GM12878 (cell line): ENCODE results near the gene WDR74. TPM values are rescaled to one million over a fixed set of nuclear protein-coding genes. Genes with fewer than 3 reads are reported as not detected.
A peak's percentile ranks its signal among the peaks of the same experiment; 100 is the strongest.

Source experiments
- ATAC-seq: fragments of 200-7000 bp; cut with Tn5 transposase; 3 replicates; pipeline ENCODE4 v1.9.1; 2020; ENCODE audit warnings: mild to moderate bottlenecking, moderate library complexity
- BruUV-seq: library from RNA; stranded (reverse); fragments of 400-500 nt; replicated peaks from 2 replicates; lab custom pipeline; 2021; lab: Mats Ljungman, UMichigan
- CTCF ChIA-PET: fragments of 300-600 bp; sonication (Branson Sonifier 250); formaldehyde crosslinking; extraction: SDS; loops from one replicate; lab custom pipeline; 2021; ENCODE audit warnings: inconsistent platforms; lab: Yijun Ruan, JAX
- POLR2A ChIA-PET: fragments of 350-600 bp; formaldehyde crosslinking; extraction: SDS; loops from one replicate; lab custom pipeline; 2021; ENCODE audit warnings: inconsistent platforms; lab: Charles Lee
- RAD21 ChIA-PET: fragments of 300-600 bp; sonication (Branson Sonifier 250); formaldehyde crosslinking; loops from one replicate; lab custom pipeline; 2023; ENCODE audit warnings: antibody characterized with exemption; ENCODE audit not compliant: unreplicated experiment; lab: Charles Lee
- SMC1A ChIA-PET: fragments of 300-600 bp; sonication (Branson Sonifier 250); formaldehyde crosslinking; loops from one replicate; lab custom pipeline; 2023; ENCODE audit not compliant: unreplicated experiment, uncharacterized antibody; lab: Charles Lee
- DNase-seq: peaks from one replicate; pipeline ENCODE4 v3.0.0-alpha.2; 2011; ENCODE audit warnings: low read depth, low spot score
- FAIRE-seq: peaks from 3 replicates; lab custom pipeline; 2011; peaks lifted over from hg19 to GRCh38; lab: Jason Lieb, UNC
- H2AFZ ChIP-seq: 2 replicates; pipeline ENCODE4 v1.6.0; 2011; ENCODE audit warnings: low read depth, low read length, control low read depth; ENCODE audit not compliant: control insufficient read depth
- H3K27ac ChIP-seq: 2 replicates; pipeline ENCODE4 v1.5.1; 2011; ENCODE audit warnings: control low read depth; ENCODE audit not compliant: control insufficient read depth, insufficient read depth
- H3K27me3 ChIP-seq, 2 experiments: replicated peaks in 1 of 2; 2 replicates each; pipeline versions ENCODE4 v1.6.0 to v1.6.1; 2011; ENCODE audit warnings: low read length in 1 of 2; ENCODE audit not compliant: control insufficient read depth in 2 of 2, insufficient read depth in 2 of 2
- H3K36me3 ChIP-seq, 2 experiments: 2 replicates each; pipeline ENCODE4 v1.5.1; 2011; ENCODE audit warnings: low read length in 1 of 2; ENCODE audit not compliant: control insufficient read depth in 2 of 2, insufficient read depth in 2 of 2
- H3K4me1 ChIP-seq: 2 replicates; pipeline ENCODE4 v1.6.1; 2011; ENCODE audit warnings: mild to moderate bottlenecking, low read length, moderate library complexity, mixed read lengths; ENCODE audit not compliant: control insufficient read depth, insufficient read depth
- H3K4me2 ChIP-seq: 2 replicates; pipeline ENCODE4 v1.6.0; 2011; ENCODE audit warnings: control low read depth; ENCODE audit not compliant: control insufficient read depth, insufficient read depth
- H3K4me3 ChIP-seq: fragments of 200-600 bp; sonication (generic); 2 replicates; pipeline ENCODE4 v1.5.1; 2016
- H3K79me2 ChIP-seq: 2 replicates; pipeline ENCODE4 v1.6.0; 2011; ENCODE audit warnings: low read length; ENCODE audit not compliant: control insufficient read depth, insufficient read depth
- H3K9ac ChIP-seq: 2 replicates; pipeline ENCODE4 v1.8.0; 2011; ENCODE audit warnings: low read length, control low read depth, mixed read lengths; ENCODE audit not compliant: control insufficient read depth, insufficient read depth
- H3K9me3 ChIP-seq: replicated peaks from 3 replicates; pipeline ENCODE4 v1.5.1; 2011; ENCODE audit warnings: mild to moderate bottlenecking, low read length; ENCODE audit not compliant: control insufficient read depth, insufficient read depth
- H4K20me1 ChIP-seq: 2 replicates; pipeline ENCODE4 v1.6.0; 2011; ENCODE audit not compliant: control insufficient read depth, insufficient read depth
- ATF7 ChIP-seq: fragments of 450-650 bp; IDR thresholded peaks from 2 replicates; pipeline ENCODE4 v1.6.1; 2016; ENCODE audit warnings: low read depth, mild to moderate bottlenecking
- BCL11A ChIP-seq: IDR thresholded peaks from 2 replicates; pipeline ENCODE4 v1.6.1; 2011; ENCODE audit warnings: low read depth, low read length
- CEBPB ChIP-seq, 2 experiments: fragments of 150-350 bp in 1 of 2; IDR thresholded peaks; 2 replicates each; pipeline ENCODE4 v1.6.1; 2012 to 2014; ENCODE audit warnings: low read depth in 2 of 2, low read length in 2 of 2, borderline replicate concordance in 1 of 2, inconsistent platforms in 1 of 2
- EP300 ChIP-seq, 2 experiments: fragments of 150-350 bp in 1 of 2; IDR thresholded peaks; 2 replicates each; pipeline ENCODE4 v1.6.1; 2011 to 2012; ENCODE audit warnings: low read depth in 2 of 2, low read length in 2 of 2, borderline replicate concordance in 1 of 2, improper control_type of control experiment in 1 of 2, inconsistent platforms in 1 of 2; ENCODE audit not compliant: control insufficient read depth in 1 of 2
- ESRRA ChIP-seq: IDR thresholded peaks from 2 replicates; pipeline ENCODE4 v1.6.1; 2012; ENCODE audit warnings: mild to moderate bottlenecking, low read length, improper control_type of control experiment
- GATAD2B ChIP-seq: fragments of 450-650 bp; conservative IDR thresholded peaks from 2 replicates; pipeline ENCODE4 v1.6.1; 2017; ENCODE audit warnings: low read depth, mild to moderate bottlenecking, moderate library complexity
- HDAC2 ChIP-seq: fragments of 200-600 bp; sonication (generic); IDR thresholded peaks from 2 replicates; pipeline ENCODE4 v1.6.1; 2017
- HDGF ChIP-seq: fragments of 450-650 bp; IDR thresholded peaks from 2 replicates; pipeline ENCODE4 v1.6.1; 2016; ENCODE audit warnings: antibody characterized with exemption
- IRF4 ChIP-seq: IDR thresholded peaks from 2 replicates; pipeline ENCODE4 v1.6.1; 2011; ENCODE audit warnings: low read depth, low read length
- MAX ChIP-seq: IDR thresholded peaks from 2 replicates; pipeline ENCODE4 v1.6.1; 2012; ENCODE audit warnings: low read depth, low read length, improper control_type of control experiment
- NBN ChIP-seq: fragments of 450-650 bp; IDR thresholded peaks from 2 replicates; pipeline ENCODE4 v1.6.1; 2016
- NR2F1 ChIP-seq: fragments of 450-650 bp; conservative IDR thresholded peaks from 2 replicates; pipeline ENCODE4 v1.6.1; 2017; ENCODE audit warnings: mild to moderate bottlenecking
- NRF1 ChIP-seq: conservative IDR thresholded peaks from 2 replicates; pipeline ENCODE4 v1.6.1; 2011; ENCODE audit warnings: mild to moderate bottlenecking, low read depth, low read length, improper control_type of control experiment
- POLR2AphosphoS5 ChIP-seq: IDR thresholded peaks from 2 replicates; pipeline ENCODE4 v1.6.1; 2011; ENCODE audit warnings: mild to moderate bottlenecking, low read length, inconsistent platforms
- RCOR1 ChIP-seq: conservative IDR thresholded peaks from 2 replicates; pipeline ENCODE4 v1.6.1; 2012; ENCODE audit warnings: low read depth, low read length, improper control_type of control experiment
- STAT1 ChIP-seq: fragments of 450-650 bp; conservative IDR thresholded peaks from 2 replicates; pipeline ENCODE4 v1.6.1; 2014; ENCODE audit warnings: antibody characterized with exemption, mild to moderate bottlenecking
- TARDBP ChIP-seq: IDR thresholded peaks from 2 replicates; pipeline ENCODE4 v1.6.1; 2016; ENCODE audit warnings: borderline replicate concordance
- YY1 ChIP-seq: IDR thresholded peaks from 2 replicates; pipeline ENCODE4 v1.6.1; 2011; ENCODE audit warnings: low read depth, mild to moderate bottlenecking, low read length
- ZNF384 ChIP-seq: IDR thresholded peaks from 2 replicates; pipeline ENCODE4 v1.6.1; 2012; ENCODE audit warnings: low read depth, mild to moderate bottlenecking, low read length, improper control_type of control experiment, borderline replicate concordance
- ZZZ3 ChIP-seq: IDR thresholded peaks from 2 replicates; pipeline ENCODE4 v1.6.1; 2011; ENCODE audit warnings: low read depth; ENCODE audit not compliant: control insufficient read depth, insufficient read length
- WGBS: methylation state at CpG from one replicate; pipeline ENCODE4 v1.1.6; 2016; ENCODE audit warnings: low lambda C conversion rate; ENCODE audit not compliant: insufficient replicate concordance, insufficient coverage; ENCODE audit errors: missing lambda C conversion rate; 5-methylcytosine and 5-hydroxymethylcytosine counted together
- in situ Hi-C: fragments of 300-500 bp; cut with MboI; formaldehyde crosslinking; loops from 9 replicates; pipeline ENCODE4 v1.14.3; 2018; ENCODE audit warnings: mixed read lengths
- intact Hi-C: fragments of 100-400 bp; cut with micrococcal nuclease; formaldehyde crosslinking; loops from one replicate; pipeline ENCODE4 v1.14.2; 2022; ENCODE audit not compliant: unreplicated experiment
- polyA plus RNA-seq, 11 experiments: library from polyadenylated mRNA; depleted of rRNA in 4 of 11; unstranded in 6 of 11; stranded (reverse) in 5 of 11; fragments of >200 nt; fragmentation: Nextera tagmentation in 4 of 11; fragmentation: Illumina TruSeq in 1 of 11; extraction: Ambion mirVana in 4 of 11; extraction: Trizol in 1 of 11; gene quantifications; 1 replicate in 1 of 11; 2 replicates in 10 of 11; pipeline versions ENCODE4 v1.2.1 to v1.2.3, GENCODE V29; 2011 to 2016; ENCODE audit warnings: inconsistent platforms in 2 of 11, missing spikeins in 2 of 11, low read depth in 1 of 11
- total RNA-seq, 4 experiments: library from RNA; depleted of rRNA in 3 of 4; stranded (reverse); fragments of >200 nt in 3 of 4; fragmentation: Illumina TruSeq in 1 of 4; extraction: Trizol in 1 of 4; gene quantifications; 2 replicates each; pipeline versions ENCODE4 v1.2.1 to v1.2.3, GENCODE V29; 2013 to 2021
- TF ChIP-seq, protein P1 (sequence below): fragments of 450-650 bp; IDR thresholded peaks from 2 replicates; pipeline ENCODE4 v1.6.1; 2016; ENCODE audit warnings: mild to moderate bottlenecking
- TF ChIP-seq, protein P2 (sequence below): fragments of 450-650 bp; IDR thresholded peaks from 2 replicates; pipeline ENCODE4 v1.6.1; 2017; ENCODE audit warnings: low read depth, mild to moderate bottlenecking, moderate library complexity

The WDR74 gene
- total and polyA plus RNA-seq, 10 of the 15 experiments (the other 5 are each of a cell fraction or from before 2014, with no cell fraction given) = 18.2 to 103 (median 60.7) TPM

DNA sequence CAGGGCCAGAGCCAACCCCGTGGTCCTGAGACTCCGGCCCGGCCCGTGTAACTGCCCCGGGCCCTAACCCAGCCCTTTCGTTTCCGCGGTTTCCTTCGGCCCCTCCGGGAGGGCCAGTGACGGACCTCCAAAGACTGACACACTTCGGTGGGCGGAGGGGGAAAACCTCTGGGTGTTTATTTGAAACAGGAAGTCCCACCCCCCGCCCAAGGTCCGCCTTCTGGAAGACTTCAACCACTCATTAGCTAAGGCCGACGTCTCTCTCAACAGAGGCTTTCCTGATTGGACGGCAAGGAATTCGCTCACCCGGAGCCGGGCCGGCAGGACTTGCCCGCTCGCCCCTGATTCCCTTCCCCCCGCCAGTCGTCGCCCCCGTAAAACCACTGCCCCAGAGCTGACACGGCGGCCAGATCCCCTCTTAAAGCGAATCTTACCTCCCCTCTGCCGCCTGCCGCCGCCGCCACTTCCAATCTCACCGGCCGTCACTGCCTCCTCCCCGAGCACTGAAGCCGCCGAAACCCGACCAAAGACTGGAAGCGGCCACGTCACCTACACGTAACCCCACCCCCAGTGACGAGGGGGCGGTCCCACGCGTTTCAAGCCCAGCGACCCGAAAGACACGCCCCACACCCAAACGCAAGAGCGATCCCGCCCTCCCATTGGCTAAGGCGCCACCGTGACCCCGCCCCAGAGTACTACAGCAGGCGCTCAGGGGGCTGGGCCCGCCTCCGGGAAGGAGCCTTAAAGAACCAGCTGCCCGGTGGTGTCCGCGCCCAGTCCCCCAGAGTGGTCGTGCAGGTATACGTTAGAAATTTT, 7.7 kb downstream of the WDR74 start, which contains the start of gene STX5:
Gene STX5 (minus strand): TSS at position 532 of the 816 bp plus-strand sequence. CDS start 808 bp downstream, outside the sequence.
- RAD21 ChIA-PET = interaction anchor here (0.7 to 2.1 kb wide), 13 partner anchors 9 to 103 kb away, joined by 3 to 12 read pairs (median 4); partner anchors contain the start of genes NXF1, TMEM179B, TMEM223 and TTC9C
- peak within 1 kb of the TSS; percentile 99 for H3K4me3 ChIP-seq
- TF ChIP-seq HDAC2 = no peak
- 0 out of 4 replicates have a peak, but pooled peaks of 1 of the 2 experiments have one; percentile 16 for TF ChIP-seq EP300 (IDR thresholded peaks at IDR 0.05; ENCODE audit: borderline replicate concordance in 1 of 2, control insufficient read depth in 1 of 2, low read depth in 2 of 2, low read length in 2 of 2)
- peak; percentile 92 for TF ChIP-seq ATF7
- TF ChIP-seq, protein P1, sequence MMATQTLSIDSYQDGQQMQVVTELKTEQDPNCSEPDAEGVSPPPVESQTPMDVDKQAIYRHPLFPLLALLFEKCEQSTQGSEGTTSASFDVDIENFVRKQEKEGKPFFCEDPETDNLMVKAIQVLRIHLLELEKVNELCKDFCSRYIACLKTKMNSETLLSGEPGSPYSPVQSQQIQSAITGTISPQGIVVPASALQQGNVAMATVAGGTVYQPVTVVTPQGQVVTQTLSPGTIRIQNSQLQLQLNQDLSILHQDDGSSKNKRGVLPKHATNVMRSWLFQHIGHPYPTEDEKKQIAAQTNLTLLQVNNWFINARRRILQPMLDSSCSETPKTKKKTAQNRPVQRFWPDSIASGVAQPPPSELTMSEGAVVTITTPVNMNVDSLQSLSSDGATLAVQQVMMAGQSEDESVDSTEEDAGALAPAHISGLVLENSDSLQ = peak; percentile 99
- TF ChIP-seq RCOR1 = no peak
- TF ChIP-seq ESRRA = 0 out of 2 replicates have a peak, but pooled peaks have one; percentile 41
- no peak for TF ChIP-seq ZZZ3
- TF ChIP-seq GATAD2B = peak; percentile 62; the same call in 1 of the 2 replicates
- TF ChIP-seq TARDBP = no peak
- TF ChIP-seq STAT1 = peak; percentile 41; the same call in 1 of the 2 replicates
- peak; percentile 98 for TF ChIP-seq HDGF
- peak; percentile 65; the same call in 1 of the 2 replicates for TF ChIP-seq NR2F1
- no peak; the same call in 1 of the 2 replicates for TF ChIP-seq YY1
- no peak for TF ChIP-seq NRF1
- TF ChIP-seq CEBPB (IDR thresholded peaks at IDR 0.05; ENCODE audit: borderline replicate concordance in 1 of 2, low read depth in 2 of 2, low read length in 2 of 2) = no peak
- TF ChIP-seq IRF4 = no peak
- TF ChIP-seq POLR2AphosphoS5 = peak; percentile 87
- no peak for TF ChIP-seq BCL11A
- peak; percentile 36; the same call in 1 of the 2 replicates for TF ChIP-seq MAX
- TF ChIP-seq NBN = peak; percentile 96
- no peak for TF ChIP-seq ZNF384
- TF ChIP-seq, protein P2, sequence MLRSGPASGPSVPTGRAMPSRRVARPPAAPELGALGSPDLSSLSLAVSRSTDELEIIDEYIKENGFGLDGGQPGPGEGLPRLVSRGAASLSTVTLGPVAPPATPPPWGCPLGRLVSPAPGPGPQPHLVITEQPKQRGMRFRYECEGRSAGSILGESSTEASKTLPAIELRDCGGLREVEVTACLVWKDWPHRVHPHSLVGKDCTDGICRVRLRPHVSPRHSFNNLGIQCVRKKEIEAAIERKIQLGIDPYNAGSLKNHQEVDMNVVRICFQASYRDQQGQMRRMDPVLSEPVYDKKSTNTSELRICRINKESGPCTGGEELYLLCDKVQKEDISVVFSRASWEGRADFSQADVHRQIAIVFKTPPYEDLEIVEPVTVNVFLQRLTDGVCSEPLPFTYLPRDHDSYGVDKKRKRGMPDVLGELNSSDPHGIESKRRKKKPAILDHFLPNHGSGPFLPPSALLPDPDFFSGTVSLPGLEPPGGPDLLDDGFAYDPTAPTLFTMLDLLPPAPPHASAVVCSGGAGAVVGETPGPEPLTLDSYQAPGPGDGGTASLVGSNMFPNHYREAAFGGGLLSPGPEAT = peak; percentile 96

More for the DNA sequence above, 7.7 kb downstream of the WDR74 start, which contains the start of gene STX5:
- ChIA-PET POLR2A (interaction anchor here (0.5 to 2.9 kb wide), 25 partner anchors 10 to 839 kb away, joined by 3 to 50 read pairs (median 5); partner anchors contain the start of genes C11orf98, CSKMT, NXF1 and TMEM223), CTCF (interaction anchor here (0.6 to 3.3 kb wide), 9 partner anchors 12 to 240 kb away, joined by 3 to 31 read pairs (median 3); partner anchors contain the start of genes TMEM179B and TUT1), SMC1A (interaction anchor here (0.6 to 1.9 kb wide), 8 partner anchors 9 to 1147 kb away, joined by 3 to 7 read pairs (median 4); partner anchors contain the start of gene ZBTB3)
- Histone ChIP-seq H3K27ac (peak within 1 kb of the TSS; percentile 84), H3K4me1 (peaks cover 8% of the 10 kb centered on the region), H3K4me2 (peak within 1 kb of the TSS; percentile 92), H3K9me3 (no peaks in the 10 kb centered on the region), H3K79me2 (peaks cover 28% of the 10 kb centered on the region), H2AFZ (peak within 1 kb of the TSS; percentile 51), H4K20me1 (no peaks in the 10 kb centered on the region), H3K36me3 (peaks cover 21 to 25% of the 10 kb centered on the region in 2 experiments), H3K27me3 (no peaks in the 10 kb centered on the region), H3K9ac (peak within 1 kb of the TSS; percentile 53)
- peak; percentile 93 for ATAC-seq
- WGBS = 1% methylated on average over 65 of the region's 65 CpGs
- peak; percentile 86 for FAIRE-seq
- BruUV-seq = TSS peak; percentile 79
- in situ Hi-C loops (no loop called here), intact Hi-C loops (loop anchor here (10.0 kb wide), 1 partner anchor 237 kb away; the partner anchor contains the start of gene TUT1)
- peak; percentile 93 for DNase-seq
